Embryonic facial prominence (tissue), 1 donor: ENCODE data around the gene COX8A.
"Not testable (repeated sequence)": the region's sequence is repeated elsewhere in the genome, so short reads cannot be mapped to it uniquely, and the experiment has no call there.

Experiments
- DNase-seq: peaks from one replicate; pipeline ENCODE4 v3.0.0-alpha.2; 2016; ENCODE audit errors: extremely low spot score

The COX8A gene

GRCh38 chr11:63969461-63969860 is 5.0 kb upstream of the COX8A start:
- no peak for DNase-seq

- no peak for DNase-seq
These were observed 3.5 kb upstream of the COX8A start for GRCh38 chr11:63970902-63971301.

DNA sequence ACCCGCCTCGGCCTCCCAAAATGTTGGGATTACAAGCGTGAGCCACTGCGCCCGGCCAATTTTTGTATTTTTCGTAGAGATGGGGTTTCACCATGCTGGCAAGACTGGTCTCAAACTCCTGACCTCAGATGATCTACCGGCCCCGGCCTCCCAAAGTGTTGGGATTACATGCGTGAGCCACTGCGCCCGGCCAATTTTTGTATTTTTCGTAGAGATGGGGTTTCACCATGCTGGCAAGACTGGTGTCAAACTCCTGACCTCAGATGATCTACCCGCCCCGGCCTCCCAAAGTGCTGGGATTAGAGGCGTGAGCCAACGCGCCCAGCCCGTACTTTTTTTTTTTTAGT is 535 bp upstream of the COX8A start:
- not testable (repeated sequence) for DNase-seq

DNA sequence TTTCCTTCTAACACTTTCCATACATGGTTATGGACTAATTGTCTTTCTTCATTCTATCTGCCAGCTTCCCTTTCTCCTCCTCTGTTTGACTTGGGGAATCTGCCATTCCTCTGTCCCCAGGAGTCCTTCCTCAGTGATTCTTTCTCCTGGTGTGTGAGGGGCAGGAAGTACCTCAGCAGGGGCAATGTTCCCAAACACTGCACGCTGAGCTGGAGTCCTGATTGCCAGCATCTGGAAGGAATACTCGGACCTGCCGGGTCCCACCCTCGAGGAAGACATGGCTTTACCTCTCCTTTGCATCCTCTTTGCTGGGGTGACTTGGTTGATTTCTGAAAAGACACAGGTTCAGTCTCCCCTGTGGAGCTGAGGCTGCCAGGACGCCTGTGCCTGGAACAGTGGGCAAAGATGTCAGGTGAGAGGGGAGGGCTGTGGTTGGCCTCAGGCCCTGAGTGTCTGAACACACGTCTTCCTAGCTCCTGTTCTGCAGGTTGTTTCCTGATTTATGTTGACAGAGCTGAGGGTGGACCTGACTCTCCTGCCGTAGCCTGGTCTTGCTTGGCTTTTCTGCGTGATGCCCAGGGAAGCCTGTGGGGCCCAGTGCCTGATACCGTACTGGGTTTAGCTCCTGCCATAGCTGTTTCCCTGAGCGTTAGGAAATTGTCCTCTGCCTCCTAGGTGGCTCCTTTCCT is 4.3 kb downstream of the COX8A start:
- DNase-seq, result no peak

DNA sequence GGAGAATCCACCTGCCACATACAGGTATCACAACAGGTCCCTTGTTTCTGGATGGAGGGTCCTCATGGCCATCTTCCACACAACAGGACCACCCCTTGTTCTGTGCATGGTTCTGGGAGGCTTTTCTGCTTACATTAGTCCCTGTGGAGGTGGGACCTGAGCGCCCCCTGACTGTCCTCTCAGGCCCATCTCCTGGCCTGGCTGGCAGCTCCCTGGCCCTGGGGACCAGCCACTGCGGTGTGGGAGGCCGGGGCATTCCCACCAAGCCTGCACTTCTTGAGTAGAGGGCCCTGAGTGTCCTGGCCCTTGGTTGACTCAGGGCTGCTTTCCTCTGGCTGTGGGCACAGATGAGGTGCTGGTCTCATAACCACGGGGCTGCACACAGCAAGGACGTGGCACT is 5.0 kb downstream of the COX8A start:
- DNase-seq, result no peak

- DNase-seq, result no peak
These were observed 11.4 kb downstream of the COX8A start for GRCh38 chr11:63985812-63986155.

- peak; percentile 86 for DNase-seq
These were observed 11.9 kb downstream of the COX8A start, which contains the start of gene OTUB1 for GRCh38 chr11:63986156-63986931. Gene OTUB1 (plus strand): TSS chr11:63986438. CDS start chr11:63986457, 19 bp downstream.

DNA sequence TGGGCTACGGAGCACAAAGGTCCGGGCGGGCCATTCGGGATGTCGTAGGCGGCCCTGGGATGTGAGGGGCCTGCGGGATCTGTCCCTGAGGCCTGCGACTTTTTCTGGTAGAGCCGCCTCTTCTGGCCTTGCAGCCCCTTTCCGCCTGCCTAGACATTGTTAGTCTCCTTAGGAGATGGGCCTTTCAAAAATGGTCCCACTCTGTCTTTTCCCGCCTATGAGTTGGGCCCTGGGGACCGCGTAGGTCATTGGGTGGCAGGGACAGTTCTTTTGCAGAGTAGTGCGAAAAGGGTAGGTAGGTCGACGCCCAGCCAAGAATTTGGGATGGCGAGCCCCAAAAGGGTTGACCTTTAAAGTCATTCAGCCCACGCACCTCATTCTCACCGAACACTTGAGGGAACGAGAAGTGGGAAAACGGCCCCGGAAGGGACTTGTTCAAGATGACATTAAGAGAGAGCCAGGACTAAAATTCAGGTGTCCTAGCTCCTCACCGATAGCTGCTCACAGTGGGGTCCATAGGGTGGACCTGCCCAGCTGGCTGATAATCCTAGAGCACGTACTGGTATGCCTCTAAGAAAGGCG is 12.6 kb downstream of the COX8A start:
- DNase-seq, result no peak

DNA sequence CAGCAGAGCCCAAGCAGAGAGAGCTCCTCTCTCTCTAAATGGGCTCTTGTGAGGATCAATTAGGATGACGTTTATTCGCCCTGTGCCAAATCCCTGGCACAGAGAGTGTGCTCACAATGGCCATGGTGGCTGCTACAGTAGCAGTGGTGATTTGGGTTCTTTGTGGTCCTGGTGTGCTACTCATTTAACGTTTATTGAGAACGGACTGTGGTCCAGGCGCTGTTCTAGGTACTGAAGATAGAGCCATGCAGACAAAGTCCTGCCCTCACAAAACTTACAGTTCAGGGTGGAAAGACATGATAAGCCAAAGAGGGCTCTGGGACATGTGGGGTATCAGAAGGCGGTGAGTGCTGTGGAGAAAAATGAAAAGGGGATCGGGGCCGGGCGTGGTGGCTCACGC is 17.1 kb downstream of the COX8A start:
- DNase-seq, result no peak

DNA sequence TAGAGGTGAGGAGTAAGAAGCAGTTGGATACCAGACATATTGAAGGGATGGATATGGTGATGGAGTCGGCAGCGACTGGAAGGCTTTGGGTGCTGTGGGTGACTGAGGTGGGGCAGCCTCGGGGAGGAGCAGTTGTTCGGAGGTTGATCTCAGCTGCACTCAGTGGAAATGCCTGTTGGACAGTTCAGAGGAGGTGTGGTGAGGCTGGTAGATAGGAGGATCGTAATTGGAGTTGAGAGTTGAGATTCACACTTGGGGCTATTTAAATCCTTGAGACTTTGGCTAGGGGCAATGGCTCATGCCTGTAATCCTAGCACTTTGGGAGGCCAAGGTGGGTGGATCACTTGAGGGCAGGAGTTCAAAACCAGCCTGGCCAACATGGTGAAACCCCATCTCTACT is 18.7 kb downstream of the COX8A start:
- no peak for DNase-seq

DNA sequence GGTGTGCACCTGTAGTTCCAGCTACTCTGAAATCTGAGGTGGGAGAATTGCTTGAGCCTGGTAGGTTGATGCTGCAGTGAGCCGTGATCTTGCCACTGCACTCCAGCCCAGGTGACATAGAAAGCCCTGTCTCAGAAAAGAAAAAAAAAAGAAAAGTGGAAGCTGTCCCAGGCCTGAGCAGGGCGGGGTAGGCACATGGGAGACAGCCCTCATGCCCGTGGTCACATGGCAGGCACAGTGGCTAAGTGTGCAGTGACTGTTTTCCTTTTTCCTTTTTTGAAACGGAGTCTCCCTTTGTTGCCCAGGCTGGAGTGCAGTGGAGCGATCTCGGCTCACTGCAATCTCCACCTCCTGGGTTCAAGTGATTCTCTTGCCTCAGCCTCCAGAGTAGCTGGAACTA is 19.6 kb downstream of the COX8A start:
- no peak for DNase-seq

DNA sequence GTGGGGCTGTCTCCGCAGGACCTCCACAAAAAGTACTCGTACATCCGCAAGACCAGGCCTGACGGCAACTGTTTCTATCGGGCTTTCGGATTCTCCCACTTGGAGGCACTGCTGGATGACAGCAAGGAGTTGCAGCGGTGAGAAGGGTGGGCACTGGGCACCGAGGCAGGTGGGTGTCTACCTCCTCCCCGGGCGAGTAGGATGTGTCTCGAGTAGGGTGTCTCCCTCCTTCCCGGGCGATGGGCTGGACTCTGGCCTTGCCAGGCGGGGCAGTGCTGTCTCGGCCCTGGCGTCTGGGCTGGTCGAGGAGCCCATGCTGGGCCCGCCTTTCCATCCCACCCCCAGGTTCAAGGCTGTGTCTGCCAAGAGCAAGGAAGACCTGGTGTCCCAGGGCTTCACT is 22.1 kb downstream of the COX8A start:
- DNase-seq, result no peak

DNA sequence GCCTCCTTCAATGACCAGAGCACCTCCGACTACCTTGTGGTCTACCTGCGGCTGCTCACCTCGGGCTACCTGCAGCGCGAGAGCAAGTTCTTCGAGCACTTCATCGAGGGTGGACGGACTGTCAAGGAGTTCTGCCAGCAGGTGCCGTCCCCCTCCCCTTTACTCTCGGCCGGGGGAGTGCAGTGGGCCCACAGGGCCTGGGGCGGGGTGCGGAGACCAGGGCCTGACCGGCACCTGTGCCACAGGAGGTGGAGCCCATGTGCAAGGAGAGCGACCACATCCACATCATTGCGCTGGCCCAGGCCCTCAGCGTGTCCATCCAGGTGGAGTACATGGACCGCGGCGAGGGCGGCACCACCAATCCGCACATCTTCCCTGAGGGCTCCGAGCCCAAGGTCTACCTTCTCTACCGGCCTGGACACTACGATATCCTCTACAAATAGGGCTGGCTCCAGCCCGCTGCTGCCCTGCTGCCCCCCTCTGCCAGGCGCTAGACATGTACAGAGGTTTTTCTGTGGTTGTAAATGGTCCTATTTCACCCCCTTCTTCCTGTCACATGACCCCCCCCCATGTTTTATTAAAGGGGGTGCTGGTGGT is 22.8 kb downstream of the COX8A start:
- no peak for DNase-seq

DNA sequence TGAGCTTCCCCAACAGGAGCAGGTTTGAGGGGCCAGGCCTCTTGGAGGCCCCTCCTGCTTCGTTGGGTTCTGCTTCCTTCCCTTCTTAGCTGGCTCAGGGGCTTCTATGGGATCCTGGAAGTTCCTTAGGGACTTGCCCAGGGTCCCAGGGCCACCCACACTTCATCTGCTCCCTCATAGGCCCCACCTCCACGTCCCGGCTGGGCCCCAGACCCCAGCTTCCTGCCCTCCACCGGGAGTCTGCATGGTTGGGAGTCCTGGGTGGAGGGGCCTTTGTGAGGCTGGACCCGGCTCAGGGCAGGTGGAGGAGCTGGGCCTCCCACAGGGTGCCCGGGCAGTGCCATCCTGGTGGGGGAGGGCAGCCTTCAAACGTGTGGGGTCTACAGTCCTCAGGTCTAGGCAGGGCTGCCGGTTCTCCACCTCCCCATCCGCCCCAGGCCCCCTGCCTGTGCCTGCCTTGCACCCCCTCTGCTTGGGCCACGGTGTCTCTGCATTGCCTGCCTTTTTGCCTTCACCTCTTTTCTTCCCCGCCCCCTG is 23.4 kb downstream of the COX8A start:
- no peak for DNase-seq

DNA sequence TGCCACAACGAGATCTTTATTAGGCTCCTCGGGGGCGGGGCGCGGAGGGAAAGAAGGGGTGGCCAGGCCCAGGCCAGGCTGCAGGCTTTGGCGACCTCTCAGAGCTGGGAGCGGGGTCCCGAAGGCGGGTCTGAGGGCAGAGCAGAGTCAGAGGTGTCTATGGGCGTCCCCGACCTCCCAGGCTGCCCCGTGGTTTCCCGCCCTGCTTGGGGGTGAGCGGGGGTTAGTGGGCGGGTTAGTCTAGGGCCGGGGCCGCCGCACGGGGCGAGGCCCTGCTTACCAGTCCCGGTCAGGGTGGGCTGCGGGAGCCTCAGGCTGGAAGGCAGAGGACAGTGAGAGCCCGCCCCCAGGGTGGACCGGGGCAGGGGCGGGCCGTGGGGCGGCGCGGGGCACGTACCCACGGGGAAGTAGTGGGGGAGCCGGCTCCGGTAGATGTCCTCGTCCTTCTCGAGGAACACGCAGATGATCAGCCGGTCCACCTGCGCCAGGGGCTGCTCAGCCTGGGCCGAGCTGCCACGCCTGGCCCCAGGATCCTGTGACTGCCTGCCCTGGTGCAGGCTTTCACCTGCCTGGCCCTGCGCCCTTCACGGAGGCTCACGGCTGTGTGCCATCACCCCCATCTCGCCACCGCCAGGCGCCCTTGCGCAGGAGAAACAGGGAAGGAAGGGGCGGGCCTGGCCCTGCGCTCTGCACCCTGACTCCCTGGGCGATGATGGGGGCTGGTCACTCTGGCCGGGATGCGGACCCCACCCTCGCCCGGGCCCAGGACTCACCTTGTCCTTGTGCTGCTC is 24.3 kb downstream of the COX8A start:
- no peak for DNase-seq

DNA sequence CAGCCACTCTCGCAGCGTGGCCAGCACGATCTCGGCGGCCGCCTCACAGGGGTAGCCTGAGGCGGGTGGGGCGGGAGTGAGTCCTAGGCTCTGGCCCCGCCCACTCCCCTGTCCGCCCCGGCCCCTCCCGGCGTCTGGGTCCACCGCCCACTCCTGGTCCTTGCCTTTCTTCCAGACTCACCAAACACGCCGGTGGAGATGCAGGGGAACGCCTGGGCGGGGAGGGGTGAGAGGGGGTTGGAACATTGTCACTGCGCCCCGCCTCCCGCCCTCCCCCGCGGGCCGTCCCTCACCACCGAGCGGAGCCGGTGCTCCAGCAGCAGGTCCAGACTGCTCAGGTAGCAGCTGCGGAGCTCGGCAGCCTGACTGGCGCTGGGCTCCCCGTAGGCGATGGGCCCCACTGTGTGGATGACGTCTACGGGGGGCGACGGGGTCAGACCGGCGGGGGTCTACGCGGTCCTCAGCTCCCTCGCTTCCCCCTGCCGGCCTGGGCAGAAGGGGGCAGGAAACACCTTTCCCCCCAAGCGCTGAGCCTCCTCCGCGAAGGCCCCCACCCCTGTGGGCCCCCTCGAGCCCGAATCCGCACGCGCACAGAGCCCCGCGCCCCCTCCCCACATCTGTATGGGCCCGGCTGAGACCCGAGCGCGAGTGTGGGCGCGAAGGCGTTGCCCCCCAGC is 25.1 kb downstream of the COX8A start:
- DNase-seq, result no peak

DNA sequence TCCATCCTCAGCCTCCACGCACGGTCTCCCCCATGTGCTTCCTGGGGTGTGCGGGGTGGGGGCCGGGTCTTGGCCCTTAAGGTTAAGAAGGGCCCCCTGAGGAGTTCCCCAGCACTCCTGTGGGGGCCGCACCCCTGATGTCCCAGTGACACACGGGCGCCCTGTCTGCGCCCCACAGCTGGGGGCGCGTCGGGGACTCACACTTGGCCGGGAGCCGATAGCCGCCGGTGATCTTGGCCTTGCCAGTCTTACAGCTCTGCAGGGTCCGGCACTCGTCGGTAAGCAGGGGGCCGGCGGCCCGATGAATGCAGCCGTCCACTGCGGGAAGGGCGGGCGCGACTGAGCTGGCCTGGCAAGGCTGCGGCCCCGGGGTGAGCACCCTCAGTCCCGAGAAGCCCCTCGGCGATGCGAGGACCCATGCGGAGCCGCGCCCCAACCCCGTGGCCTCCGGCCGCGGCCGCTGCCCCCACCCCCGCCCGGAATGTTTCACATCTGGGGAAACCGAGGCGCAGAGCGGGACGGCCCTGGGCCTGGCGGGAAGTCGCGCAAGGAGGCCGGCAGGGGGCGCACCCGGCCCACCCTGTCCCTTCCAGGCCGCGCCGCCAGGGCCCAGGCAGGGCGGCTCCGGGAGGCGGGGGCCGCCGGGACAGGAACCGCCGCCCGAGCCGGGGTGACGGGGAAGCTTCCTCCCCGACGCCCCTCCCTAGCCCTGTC is 25.8 kb downstream of the COX8A start:
- DNase-seq, result no peak

DNA sequence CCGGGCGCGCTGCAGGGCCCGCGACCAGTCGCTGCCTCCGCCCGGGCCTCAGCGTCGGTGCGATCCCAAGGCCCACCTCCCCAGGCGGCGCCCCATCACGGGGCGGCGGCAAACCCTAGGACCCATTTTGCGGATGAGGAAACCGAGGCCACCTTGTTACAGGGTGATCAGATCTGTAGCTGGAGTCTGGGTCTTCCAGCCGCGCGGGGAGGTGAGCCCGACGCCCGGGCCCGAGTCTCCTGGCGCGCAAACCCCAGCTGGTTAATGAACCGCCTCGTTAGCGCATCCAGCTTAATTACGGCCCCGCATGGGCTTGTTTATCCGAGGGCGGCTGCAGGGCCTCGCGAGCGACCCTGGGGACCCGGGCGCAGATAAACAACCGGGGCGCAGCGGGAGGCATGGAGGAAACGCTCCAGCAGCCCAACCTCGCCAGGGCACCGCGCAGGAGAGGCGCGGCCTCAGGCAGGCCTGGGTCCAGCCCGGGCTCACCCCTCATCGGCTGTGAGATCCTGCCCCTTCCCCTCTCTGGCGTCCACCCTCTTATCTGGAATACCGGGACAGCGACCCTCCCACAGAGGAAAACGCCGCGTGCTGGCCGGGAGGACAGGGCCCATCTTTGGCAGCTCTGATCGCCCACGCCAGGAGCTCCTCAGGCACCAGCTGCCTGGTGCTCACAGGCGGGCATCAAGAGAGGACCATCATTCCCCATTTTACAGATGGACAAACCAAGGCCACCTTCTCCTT is 26.5 kb downstream of the COX8A start:
- no peak for DNase-seq

DNA sequence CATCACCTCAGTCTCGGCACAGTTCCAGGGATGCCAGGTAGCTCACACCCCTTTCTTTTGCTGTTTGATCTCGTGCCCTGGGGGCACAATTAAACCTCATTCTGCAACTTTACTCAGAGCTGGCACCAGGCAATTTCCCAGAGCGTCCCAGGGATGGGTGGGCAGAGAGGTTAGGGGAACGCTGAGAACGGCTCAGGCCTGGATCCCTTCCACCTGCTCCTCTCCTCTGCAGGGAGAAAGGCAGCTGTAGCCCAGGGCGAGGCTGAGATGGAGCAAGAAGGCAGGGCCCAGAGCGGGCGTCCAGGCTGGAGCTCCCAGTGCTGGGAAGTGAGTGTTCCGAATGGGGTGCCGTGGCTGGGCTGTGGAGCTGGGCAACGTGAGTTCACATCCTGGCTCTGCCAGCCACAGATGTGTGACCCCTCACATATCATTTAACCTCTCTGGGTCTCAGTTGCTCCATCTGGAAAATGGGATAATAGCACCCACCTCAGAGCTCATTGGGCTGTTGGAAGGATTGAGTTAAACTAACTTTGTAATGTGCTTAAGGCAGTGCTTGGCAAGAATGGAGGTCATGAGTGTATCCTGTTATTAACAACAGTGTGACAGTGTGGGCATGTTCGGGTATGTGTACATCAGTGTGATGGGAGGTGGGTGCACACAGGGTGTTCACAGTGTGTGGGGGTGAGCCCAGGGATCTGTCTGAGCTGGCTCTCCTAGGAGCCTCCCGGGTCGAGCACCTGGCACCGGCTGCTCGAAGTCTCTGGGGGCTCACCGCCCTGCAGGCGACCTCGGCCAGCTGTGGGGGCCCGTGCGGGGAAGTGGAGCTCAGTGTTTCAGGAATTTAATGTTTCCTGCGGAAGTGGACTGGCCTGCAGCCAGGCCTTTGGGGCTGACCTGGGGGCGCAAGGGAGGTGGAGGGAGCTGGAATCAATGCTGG is 27.3 kb downstream of the COX8A start:
- peak; percentile 33 for DNase-seq
